ENCODE measurements around the gene CCDC102A. TPM values are rescaled to one million over a fixed set of nuclear protein-coding genes. Genes with fewer than 3 reads are reported as not detected.

CCDC102A gene
- total and polyA plus RNA-seq, 2 donors (not counting 3 experiments of a cell fraction or from before 2014, with no cell fraction given): 7.8 to 12.2 TPM

GRCh38 chr16:57527610-57528360 lies 8.6 kb downstream of the CCDC102A start:
- Histone ChIP-seq H3K79me2 (ENCODE audit: control insufficient read depth, insufficient read depth, low read length) (no peaks in the 10 kb centered on the region), H3K4me1 (ENCODE audit: control insufficient read depth, extremely low read depth, insufficient read depth, low read length) (peaks cover 20% of the 10 kb centered on the region), H3K4me3 (replicated peaks in 1 of 3; ENCODE audit: insufficient read depth in 1 of 3, low read depth in 1 of 3, low read length in 3 of 3) (no peak overlapping the region), H3K27me3 (ENCODE audit: control insufficient read depth in 2 of 2, insufficient read depth in 2 of 2, low read length in 2 of 2) (no peaks in the 10 kb centered on the region), H3K4me2 (ENCODE audit: insufficient read depth, low read length) (no peak overlapping the region), H3K9me1 (replicated peaks; ENCODE audit: control insufficient read depth, extremely low read depth, insufficient read depth, low read length) (no peaks in the 10 kb centered on the region), H3K9ac (replicated peaks; ENCODE audit: extremely low read depth, insufficient read depth, low read length) (no peak overlapping the region), H3K9me3 (replicated peaks; ENCODE audit: control insufficient read depth, insufficient read depth, low read length) (no peaks in the 10 kb centered on the region), H3K27ac (ENCODE audit: insufficient read depth, low read depth, low read length) (no peak overlapping the region), H4K20me1 (replicated peaks; ENCODE audit: control insufficient read depth, extremely low read depth, insufficient read depth, low read length) (no peaks in the 10 kb centered on the region), H3K36me3 (ENCODE audit: control insufficient read depth in 2 of 2, extremely low read depth in 1 of 2, insufficient read depth in 2 of 2, low read length in 2 of 2) (no peaks in the 10 kb centered on the region), H2AFZ (ENCODE audit: low read depth, low read length) (no peak overlapping the region)
- intact Hi-C loops (cut with micrococcal nuclease) (no loop called here), dilution Hi-C loops (cut with MboI; ENCODE audit: extremely low pct_ligation_motif_present, low sequenced_read_pairs) (no loop called here)
- DNase-seq (ENCODE audit: low read depth, low spot score) (no peak), FAIRE-seq (no peak)
- POLR2A ChIA-PET: no interaction called here
- no peak for TF ChIP-seq POLR2A (IDR thresholded peaks at IDR 0.05; ENCODE audit: low read depth, low read length)
- no peak for TF ChIP-seq MYC (IDR thresholded peaks at IDR 0.05; ENCODE audit: low read depth, low read length)
- TF ChIP-seq CTCF (IDR thresholded peaks at IDR 0.05; ENCODE audit: extremely low read depth in 1 of 2, insufficient read depth in 1 of 2, low read depth in 1 of 2, low read length in 2 of 2): no peak
- no peak for TF ChIP-seq POLR2AphosphoS5 (IDR thresholded peaks at IDR 0.05; ENCODE audit: insufficient read depth, low read depth, low read length)
- no peak for TF ChIP-seq EZH2 (IDR thresholded peaks at IDR 0.05; ENCODE audit: borderline replicate concordance, low read depth, low read length, severe bottlenecking)
- no peak for TF ChIP-seq MAX (IDR thresholded peaks at IDR 0.05; ENCODE audit: insufficient read depth, insufficient read length)
- TF ChIP-seq JUN (IDR thresholded peaks at IDR 0.05; ENCODE audit: borderline replicate concordance, insufficient read depth, insufficient read length, low read depth): no peak
- no peak for TF ChIP-seq FOS (IDR thresholded peaks at IDR 0.05; ENCODE audit: borderline replicate concordance, insufficient read depth, low read length)
- TF ChIP-seq GATA2 (IDR thresholded peaks at IDR 0.05; ENCODE audit: insufficient read depth, insufficient read length, low read depth, low read length): no peak
- CTCF ChIA-PET: interaction anchor here (0.7 to 1.8 kb wide), 2 partner anchors 8 to 109 kb away, joined by 3 to 10 read pairs; no protein-coding TSS in a partner anchor
- BruUV-seq (replicated peaks): no TSS peak

Measured in endothelial cell of umbilical vein (primary cell).